Cardiac muscle cell (in vitro differentiated cells and primary cell): ENCODE data around the gene CD163. TPM values are rescaled to one million over a fixed set of nuclear protein-coding genes. Genes with fewer than 3 reads are reported as not detected.

ENCODE experiments used
- DNase-seq, 2 donors: peaks; one replicate each; pipeline versions ENCODE4 v3.0.0 to v3.0.0-alpha.2; 2010 to 2017; ENCODE audit warnings: low read depth in 1 of 2, low spot score in 1 of 2
- H3K27ac ChIP-seq: fragments of 200-600 bp; sonication (generic); 2 replicates; pipeline ENCODE4 v1.5.1; 2016
- H3K27me3 ChIP-seq: fragments of 200-600 bp; sonication (generic); 2 replicates; pipeline ENCODE4 v1.6.0; 2016; ENCODE audit warnings: control low read depth
- H3K36me3 ChIP-seq: fragments of 200-600 bp; sonication (generic); 2 replicates; pipeline ENCODE4 v1.5.1; 2016; ENCODE audit warnings: control low read depth
- H3K4me1 ChIP-seq: fragments of 200-600 bp; sonication (generic); 2 replicates; pipeline ENCODE4 v1.8.1; 2017; ENCODE audit warnings: low read depth, mild to moderate bottlenecking, mixed run types
- H3K4me3 ChIP-seq: fragments of 200-600 bp; sonication (generic); 2 replicates; pipeline ENCODE4 v1.5.1; 2016; ENCODE audit warnings: mild to moderate bottlenecking
- H3K9me3 ChIP-seq: fragments of 200-600 bp; sonication (generic); 2 replicates; pipeline ENCODE4 v1.5.1; 2017; ENCODE audit warnings: low read depth, mild to moderate bottlenecking, control low read depth
- CTCF ChIP-seq: IDR thresholded peaks from 2 replicates; pipeline ENCODE4 v1.5.1; 2012; ENCODE audit warnings: low read depth, mild to moderate bottlenecking, low read length
- polyA plus RNA-seq: library from polyadenylated mRNA; unstranded; fragments of >200 nt; fragmentation: Nextera tagmentation; extraction: Ambion mirVana; gene quantifications from 2 replicates; pipeline ENCODE4 v1.2.1, GENCODE V29; 2016
- total RNA-seq: library from RNA; depleted of rRNA; stranded (reverse); fragments of >200 nt; gene quantifications from 2 replicates; pipeline ENCODE4 v1.2.3, GENCODE V29; 2016

CD163 gene
- total and polyA plus RNA-seq, 2 experiments from 2014 or later, result 0.06 TPM; not detected in 1

- H3K27ac ChIP-seq, result no peak overlapping the region
Observed at GRCh38 chr12:7434670-7435069, 68.9 kb downstream of the CD163 start.

GRCh38 chr12:7433276-7433822 is 70.2 kb downstream of the CD163 start:
- Histone ChIP-seq H3K9me3 (no peaks in the 10 kb centered on the region), H3K27me3 (no peaks in the 10 kb centered on the region), H3K36me3 (no peaks in the 10 kb centered on the region), H3K4me3 (no peak overlapping the region), H3K4me1 (no peaks in the 10 kb centered on the region), H3K27ac (no peak overlapping the region)
- TF ChIP-seq CTCF, result no peak
- DNase-seq, result peak in 1 of 2 donors; percentile 63

More at GRCh38 chr12:7434670-7435069, 68.9 kb downstream of the CD163 start:
- Histone ChIP-seq H3K27me3 (no peaks in the 10 kb centered on the region), H3K9me3 (no peaks in the 10 kb centered on the region), H3K4me3 (no peak overlapping the region), H3K4me1 (no peaks in the 10 kb centered on the region), H3K36me3 (no peaks in the 10 kb centered on the region)
- no peak for DNase-seq
- no peak for TF ChIP-seq CTCF

GRCh38 chr12:7431993-7432685 is 71.4 kb downstream of the CD163 start:
- H3K36me3 ChIP-seq, result no peaks in the 10 kb centered on the region
- no peak overlapping the region for H3K27ac ChIP-seq
- H3K27me3 ChIP-seq, result no peaks in the 10 kb centered on the region
- no peaks in the 10 kb centered on the region for H3K4me1 ChIP-seq
- no peak for DNase-seq
- no peak overlapping the region for H3K4me3 ChIP-seq
- no peaks in the 10 kb centered on the region for H3K9me3 ChIP-seq
- TF ChIP-seq CTCF, result no peak

Other genes starting within 250 kb of the CD163 start
- gene ACSM4, start 199.7 kb downstream of the CD163 start, total RNA-seq, result not detected in 2 replicates
- not detected in 2 replicates for gene ACSM4, start 199.7 kb downstream of the CD163 start, polyA plus RNA-seq
- 0.18 TPM in 1 of 2 replicates, not detected in the other for gene CD163L1, start 59.6 kb downstream of the CD163 start, total RNA-seq
- gene CD163L1, start 59.6 kb downstream of the CD163 start, polyA plus RNA-seq, result 1.7 TPM in 1 of 2 replicates, not detected in the other
- not detected in 2 replicates for gene APOBEC1, start 162.1 kb upstream of the CD163 start, total RNA-seq
- gene APOBEC1, start 162.1 kb upstream of the CD163 start, polyA plus RNA-seq, result not detected in 2 replicates
- not detected in 2 replicates for gene GDF3, start 192.0 kb upstream of the CD163 start, total RNA-seq
- 0.35 TPM in 1 of 2 replicates, not detected in the other for gene GDF3, start 192.0 kb upstream of the CD163 start, polyA plus RNA-seq
- not detected in 2 replicates for gene DPPA3, start 207.7 kb upstream of the CD163 start, total RNA-seq
- not detected in 2 replicates for gene DPPA3, start 207.7 kb upstream of the CD163 start, polyA plus RNA-seq
- not detected in 2 replicates for gene CLEC4C, start 243.6 kb upstream of the CD163 start, total RNA-seq
- not detected in 2 replicates for gene CLEC4C, start 243.6 kb upstream of the CD163 start, polyA plus RNA-seq